ENCODE results near the gene PDPR.
"Not testable (repeated sequence)": the region's sequence is repeated elsewhere in the genome, so short reads cannot be mapped to it uniquely, and the experiment has no call there.

PDPR gene

DNA sequence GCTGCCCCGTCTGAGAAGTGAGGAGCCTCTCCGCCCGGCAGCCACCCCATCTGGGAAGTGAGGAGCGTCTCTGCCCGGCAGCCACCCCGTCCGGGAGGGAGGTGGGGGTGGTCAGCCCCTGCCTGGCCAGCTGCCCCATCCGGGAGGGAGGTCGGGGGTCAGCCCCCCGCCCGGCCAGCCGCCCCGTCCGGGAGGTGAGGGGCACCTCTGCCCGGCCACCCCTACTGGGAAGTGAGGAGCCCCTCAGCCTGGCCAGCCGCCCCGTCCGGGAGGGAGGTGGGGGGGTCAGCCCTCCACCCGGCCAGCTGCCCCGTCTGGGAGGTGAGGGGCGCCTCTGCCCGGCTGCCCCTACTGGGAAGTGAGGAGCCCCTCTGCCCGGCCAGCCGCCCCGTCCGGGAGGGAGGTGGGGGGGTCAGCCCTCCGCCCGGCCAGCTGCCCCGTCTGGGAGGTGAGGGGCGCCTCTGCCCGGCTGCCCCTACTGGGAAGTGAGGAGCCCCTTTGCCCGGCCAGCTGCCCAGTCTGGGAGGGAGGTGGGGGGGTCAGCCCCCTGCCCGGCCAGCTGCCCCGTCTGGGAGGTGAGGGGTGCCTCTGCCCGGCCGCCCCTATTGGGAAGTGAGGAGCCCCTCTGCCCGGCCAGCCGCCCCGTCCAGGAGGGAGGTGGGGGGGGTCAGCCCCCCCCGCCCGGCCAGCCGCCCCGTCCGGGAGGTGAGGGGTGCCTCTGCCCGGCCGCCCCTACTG lies 90.7 kb downstream of the PDPR start:
- not testable (repeated sequence) for H3K36me3 ChIP-seq (ENCODE audit: control insufficient read depth, insufficient read depth, low read length); H3K9me3 ChIP-seq (ENCODE audit: control insufficient read depth, insufficient read depth, low read length); H3K4me3 ChIP-seq (ENCODE audit: low read depth, low read length); H3K27me3 ChIP-seq (ENCODE audit: control insufficient read depth, insufficient read depth, low read length); H3K9ac ChIP-seq (ENCODE audit: low read depth, low read length); H3K4me1 ChIP-seq (ENCODE audit: control insufficient read depth, insufficient read depth, low read length)

DNA sequence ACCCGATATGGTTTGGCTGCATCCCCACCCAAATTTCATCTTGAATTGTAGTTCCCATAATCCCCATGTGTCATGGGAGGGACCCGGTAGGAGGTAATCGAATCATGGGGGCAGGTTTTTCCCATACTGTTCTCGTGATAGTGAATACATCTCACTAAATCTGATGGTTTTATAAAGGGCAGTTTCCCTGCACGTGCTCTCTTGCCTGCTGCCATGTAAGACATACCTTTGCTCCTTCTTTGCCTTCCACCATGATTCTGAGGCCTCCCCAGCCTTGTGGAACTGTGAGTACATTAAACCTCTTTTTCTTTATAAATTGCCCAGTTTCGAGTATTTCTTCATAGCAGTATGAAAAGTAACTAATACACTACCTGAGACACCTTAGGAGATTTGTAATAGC lies 92.2 kb downstream of the PDPR start:
- not testable (repeated sequence) for H3K36me3 ChIP-seq (ENCODE audit: control insufficient read depth, insufficient read depth, low read length); H3K9me3 ChIP-seq (ENCODE audit: control insufficient read depth, insufficient read depth, low read length); H3K4me3 ChIP-seq (ENCODE audit: low read depth, low read length); H3K27me3 ChIP-seq (ENCODE audit: control insufficient read depth, insufficient read depth, low read length); H3K4me1 ChIP-seq (ENCODE audit: control insufficient read depth, insufficient read depth, low read length); H3K9ac ChIP-seq (ENCODE audit: low read depth, low read length)

Measured in iPS-15b (cell line).